ENCODE data around the gene SKA1.

SKA1 gene

DNA sequence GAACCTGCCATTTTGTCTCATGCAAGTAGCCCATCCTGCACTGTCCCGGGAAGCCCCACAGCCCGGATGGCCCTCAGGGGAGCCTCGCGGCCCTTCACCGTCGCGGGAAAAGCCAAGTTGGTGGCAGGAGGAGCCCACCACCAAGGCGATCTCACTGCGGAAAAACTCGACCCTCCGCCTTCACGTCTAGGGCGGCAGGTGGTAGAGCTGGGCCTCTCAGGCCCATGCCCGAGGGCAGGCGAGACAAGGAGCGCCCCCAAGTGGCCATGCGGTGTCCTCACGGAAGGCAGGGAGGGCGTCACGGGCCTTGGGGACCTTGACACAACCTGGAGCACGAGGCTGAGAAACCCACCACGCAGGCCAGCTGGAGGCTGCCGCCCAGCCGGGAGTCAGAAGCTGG is 34.8 kb upstream of the SKA1 start:
- Histone ChIP-seq H3K4me1 (ENCODE audit: control insufficient read depth, insufficient read depth, low read length) (no peaks in the 10 kb centered on the region), H3K4me3 (ENCODE audit: low read depth, low read length) (no peak overlapping the region), H3K27ac (ENCODE audit: extremely low read depth, low read depth, low read length) (no peak overlapping the region), H3K36me3 (ENCODE audit: control insufficient read depth in 2 of 2, insufficient read depth in 1 of 2, low read length in 2 of 2) (no peaks in the 10 kb centered on the region), H3K9me3 (ENCODE audit: control insufficient read depth, insufficient read depth, low read depth, low read length) (no peaks in the 10 kb centered on the region)
- ChIA-PET POLR2A (no interaction called here), CTCF (interaction anchor here (1.1 to 1.5 kb wide), 2 partner anchors 16 to 17 kb away, joined by 3 to 4 read pairs; no protein-coding TSS in a partner anchor)
- TF ChIP-seq, protein P1, sequence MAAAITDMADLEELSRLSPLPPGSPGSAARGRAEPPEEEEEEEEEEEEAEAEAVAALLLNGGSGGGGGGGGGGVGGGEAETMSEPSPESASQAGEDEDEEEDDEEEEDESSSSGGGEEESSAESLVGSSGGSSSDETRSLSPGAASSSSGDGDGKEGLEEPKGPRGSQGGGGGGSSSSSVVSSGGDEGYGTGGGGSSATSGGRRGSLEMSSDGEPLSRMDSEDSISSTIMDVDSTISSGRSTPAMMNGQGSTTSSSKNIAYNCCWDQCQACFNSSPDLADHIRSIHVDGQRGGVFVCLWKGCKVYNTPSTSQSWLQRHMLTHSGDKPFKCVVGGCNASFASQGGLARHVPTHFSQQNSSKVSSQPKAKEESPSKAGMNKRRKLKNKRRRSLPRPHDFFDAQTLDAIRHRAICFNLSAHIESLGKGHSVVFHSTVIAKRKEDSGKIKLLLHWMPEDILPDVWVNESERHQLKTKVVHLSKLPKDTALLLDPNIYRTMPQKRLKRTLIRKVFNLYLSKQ (tag by site-specific recombination; IDR thresholded peaks at IDR 0.05; ENCODE audit: borderline replicate concordance) = no peak
- TF ChIP-seq ZNF555 (tag by site-specific recombination; conservative IDR thresholded peaks at IDR 0.05) = no peak
- TF ChIP-seq, protein P2, sequence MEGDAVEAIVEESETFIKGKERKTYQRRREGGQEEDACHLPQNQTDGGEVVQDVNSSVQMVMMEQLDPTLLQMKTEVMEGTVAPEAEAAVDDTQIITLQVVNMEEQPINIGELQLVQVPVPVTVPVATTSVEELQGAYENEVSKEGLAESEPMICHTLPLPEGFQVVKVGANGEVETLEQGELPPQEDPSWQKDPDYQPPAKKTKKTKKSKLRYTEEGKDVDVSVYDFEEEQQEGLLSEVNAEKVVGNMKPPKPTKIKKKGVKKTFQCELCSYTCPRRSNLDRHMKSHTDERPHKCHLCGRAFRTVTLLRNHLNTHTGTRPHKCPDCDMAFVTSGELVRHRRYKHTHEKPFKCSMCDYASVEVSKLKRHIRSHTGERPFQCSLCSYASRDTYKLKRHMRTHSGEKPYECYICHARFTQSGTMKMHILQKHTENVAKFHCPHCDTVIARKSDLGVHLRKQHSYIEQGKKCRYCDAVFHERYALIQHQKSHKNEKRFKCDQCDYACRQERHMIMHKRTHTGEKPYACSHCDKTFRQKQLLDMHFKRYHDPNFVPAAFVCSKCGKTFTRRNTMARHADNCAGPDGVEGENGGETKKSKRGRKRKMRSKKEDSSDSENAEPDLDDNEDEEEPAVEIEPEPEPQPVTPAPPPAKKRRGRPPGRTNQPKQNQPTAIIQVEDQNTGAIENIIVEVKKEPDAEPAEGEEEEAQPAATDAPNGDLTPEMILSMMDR (tag by site-specific recombination; IDR thresholded peaks at IDR 0.05) = peak; percentile 49
- no peak for TF ChIP-seq SP2 (tag by site-specific recombination; IDR thresholded peaks at IDR 0.05)
- no peak for TF ChIP-seq ZNF791 (tag by site-specific recombination; IDR thresholded peaks at IDR 0.05)
- no peak for TF ChIP-seq ZNF302 (tag by site-specific recombination; IDR thresholded peaks at IDR 0.05; ENCODE audit: low read depth)

DNA sequence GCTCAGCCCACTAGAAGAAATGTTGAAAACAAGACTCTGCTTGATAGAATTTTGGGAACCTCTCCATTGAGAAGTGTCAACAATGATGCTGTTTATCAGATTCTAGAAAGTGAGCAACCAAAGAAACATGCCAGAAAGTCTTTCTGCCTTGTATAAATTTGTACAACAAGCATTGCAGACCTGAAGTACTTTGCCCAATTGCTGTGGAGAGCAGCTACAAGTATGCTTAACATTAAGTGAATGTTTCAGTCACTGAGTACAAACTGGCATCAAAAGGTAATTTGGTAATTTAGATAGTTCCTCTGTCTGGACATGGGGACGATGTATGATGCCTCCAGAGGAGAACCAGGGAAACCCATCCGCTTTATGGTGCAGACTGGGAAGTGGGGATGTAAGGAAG is 33.4 kb upstream of the SKA1 start:
- ChIA-PET POLR2A (no interaction called here), CTCF (no interaction called here)
- H3K4me3 ChIP-seq (ENCODE audit: low read depth, low read length) = no peak overlapping the region
- H3K27ac ChIP-seq (ENCODE audit: extremely low read depth, low read depth, low read length) = no peak overlapping the region
- H3K36me3 ChIP-seq (ENCODE audit: control insufficient read depth in 2 of 2, insufficient read depth in 1 of 2, low read length in 2 of 2) = no peaks in the 10 kb centered on the region
- H3K4me1 ChIP-seq (ENCODE audit: control insufficient read depth, insufficient read depth, low read length) = no peaks in the 10 kb centered on the region
- no peaks in the 10 kb centered on the region for H3K9me3 ChIP-seq (ENCODE audit: control insufficient read depth, insufficient read depth, low read depth, low read length)
- TF ChIP-seq ZNF112 (tag by site-specific recombination; IDR thresholded peaks at IDR 0.05) (no peak), GLIS1 (tag by site-specific recombination; IDR thresholded peaks at IDR 0.05) (no peak)
- TF ChIP-seq, protein P3, sequence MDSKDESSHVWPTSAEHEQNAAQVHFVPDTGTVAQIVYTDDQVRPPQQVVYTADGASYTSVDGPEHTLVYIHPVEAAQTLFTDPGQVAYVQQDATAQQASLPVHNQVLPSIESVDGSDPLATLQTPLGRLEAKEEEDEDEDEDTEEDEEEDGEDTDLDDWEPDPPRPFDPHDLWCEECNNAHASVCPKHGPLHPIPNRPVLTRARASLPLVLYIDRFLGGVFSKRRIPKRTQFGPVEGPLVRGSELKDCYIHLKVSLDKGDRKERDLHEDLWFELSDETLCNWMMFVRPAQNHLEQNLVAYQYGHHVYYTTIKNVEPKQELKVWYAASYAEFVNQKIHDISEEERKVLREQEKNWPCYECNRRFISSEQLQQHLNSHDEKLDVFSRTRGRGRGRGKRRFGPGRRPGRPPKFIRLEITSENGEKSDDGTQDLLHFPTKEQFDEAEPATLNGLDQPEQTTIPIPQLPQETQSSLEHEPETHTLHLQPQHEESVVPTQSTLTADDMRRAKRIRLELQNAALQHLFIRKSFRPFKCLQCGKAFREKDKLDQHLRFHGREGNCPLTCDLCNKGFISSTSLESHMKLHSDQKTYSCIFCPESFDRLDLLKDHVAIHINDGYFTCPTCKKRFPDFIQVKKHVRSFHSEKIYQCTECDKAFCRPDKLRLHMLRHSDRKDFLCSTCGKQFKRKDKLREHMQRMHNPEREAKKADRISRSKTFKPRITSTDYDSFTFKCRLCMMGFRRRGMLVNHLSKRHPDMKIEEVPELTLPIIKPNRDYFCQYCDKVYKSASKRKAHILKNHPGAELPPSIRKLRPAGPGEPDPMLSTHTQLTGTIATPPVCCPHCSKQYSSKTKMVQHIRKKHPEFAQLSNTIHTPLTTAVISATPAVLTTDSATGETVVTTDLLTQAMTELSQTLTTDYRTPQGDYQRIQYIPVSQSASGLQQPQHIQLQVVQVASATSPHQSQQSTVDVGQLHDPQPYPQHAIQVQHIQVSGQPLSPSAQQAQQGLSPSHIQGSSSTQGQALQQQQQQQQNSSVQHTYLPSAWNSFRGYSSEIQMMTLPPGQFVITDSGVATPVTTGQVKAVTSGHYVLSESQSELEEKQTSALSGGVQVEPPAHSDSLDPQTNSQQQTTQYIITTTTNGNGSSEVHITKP (tag by site-specific recombination; IDR thresholded peaks at IDR 0.05) = no peak
- TF ChIP-seq, protein P4, sequence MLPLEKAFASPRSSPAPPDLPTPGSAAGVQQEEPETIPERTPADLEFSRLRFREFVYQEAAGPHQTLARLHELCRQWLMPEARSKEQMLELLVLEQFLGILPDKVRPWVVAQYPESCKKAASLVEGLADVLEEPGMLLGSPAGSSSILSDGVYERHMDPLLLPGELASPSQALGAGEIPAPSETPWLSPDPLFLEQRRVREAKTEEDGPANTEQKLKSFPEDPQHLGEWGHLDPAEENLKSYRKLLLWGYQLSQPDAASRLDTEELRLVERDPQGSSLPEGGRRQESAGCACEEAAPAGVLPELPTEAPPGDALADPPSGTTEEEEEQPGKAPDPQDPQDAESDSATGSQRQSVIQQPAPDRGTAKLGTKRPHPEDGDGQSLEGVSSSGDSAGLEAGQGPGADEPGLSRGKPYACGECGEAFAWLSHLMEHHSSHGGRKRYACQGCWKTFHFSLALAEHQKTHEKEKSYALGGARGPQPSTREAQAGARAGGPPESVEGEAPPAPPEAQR (tag by site-specific recombination; IDR thresholded peaks at IDR 0.05) = no peak

DNA sequence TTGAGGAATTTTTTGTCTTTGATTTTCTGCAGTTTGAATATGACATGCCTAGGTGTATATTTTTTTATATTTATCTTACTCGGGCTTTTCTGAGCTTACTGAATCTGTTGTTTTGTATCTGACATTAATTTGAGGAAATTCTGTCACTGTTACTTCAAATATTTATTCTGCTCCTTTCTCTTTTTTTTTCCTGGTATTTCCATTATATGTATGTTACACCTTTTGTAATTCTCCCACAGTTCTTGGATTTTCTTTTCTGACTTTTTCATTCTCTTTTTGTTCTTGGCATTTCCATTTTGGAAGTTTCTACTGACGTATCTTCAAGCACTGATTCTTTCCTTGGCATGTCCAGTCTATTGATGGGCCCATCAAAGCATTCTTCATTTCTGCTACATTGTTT is 24.1 kb upstream of the SKA1 start:
- ChIA-PET POLR2A (no interaction called here), CTCF (interaction anchor here (0.7 to 1.2 kb wide), 3 partner anchors 79 to 257 kb away, joined by 3 to 4 read pairs (median 4); no protein-coding TSS in a partner anchor)
- no peaks in the 10 kb centered on the region for H3K36me3 ChIP-seq (ENCODE audit: control insufficient read depth in 2 of 2, insufficient read depth in 1 of 2, low read length in 2 of 2)
- H3K9me3 ChIP-seq (ENCODE audit: control insufficient read depth, insufficient read depth, low read depth, low read length) = no peaks in the 10 kb centered on the region
- no peak overlapping the region for H3K27ac ChIP-seq (ENCODE audit: extremely low read depth, low read depth, low read length)
- no peak overlapping the region for H3K4me3 ChIP-seq (ENCODE audit: low read depth, low read length)
- H3K4me1 ChIP-seq (ENCODE audit: control insufficient read depth, insufficient read depth, low read length) = no peaks in the 10 kb centered on the region
- TF ChIP-seq, protein P5, sequence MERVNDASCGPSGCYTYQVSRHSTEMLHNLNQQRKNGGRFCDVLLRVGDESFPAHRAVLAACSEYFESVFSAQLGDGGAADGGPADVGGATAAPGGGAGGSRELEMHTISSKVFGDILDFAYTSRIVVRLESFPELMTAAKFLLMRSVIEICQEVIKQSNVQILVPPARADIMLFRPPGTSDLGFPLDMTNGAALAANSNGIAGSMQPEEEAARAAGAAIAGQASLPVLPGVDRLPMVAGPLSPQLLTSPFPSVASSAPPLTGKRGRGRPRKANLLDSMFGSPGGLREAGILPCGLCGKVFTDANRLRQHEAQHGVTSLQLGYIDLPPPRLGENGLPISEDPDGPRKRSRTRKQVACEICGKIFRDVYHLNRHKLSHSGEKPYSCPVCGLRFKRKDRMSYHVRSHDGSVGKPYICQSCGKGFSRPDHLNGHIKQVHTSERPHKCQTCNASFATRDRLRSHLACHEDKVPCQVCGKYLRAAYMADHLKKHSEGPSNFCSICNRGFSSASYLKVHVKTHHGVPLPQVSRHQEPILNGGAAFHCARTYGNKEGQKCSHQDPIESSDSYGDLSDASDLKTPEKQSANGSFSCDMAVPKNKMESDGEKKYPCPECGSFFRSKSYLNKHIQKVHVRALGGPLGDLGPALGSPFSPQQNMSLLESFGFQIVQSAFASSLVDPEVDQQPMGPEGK (tag by site-specific recombination; IDR thresholded peaks at IDR 0.05) = no peak
- TF ChIP-seq ZNF133 (tag by site-specific recombination; IDR thresholded peaks at IDR 0.05) (peak; percentile 92), GFI1B (tag by site-specific recombination; IDR thresholded peaks at IDR 0.05) (no peak), ZNF211 (tag by site-specific recombination; IDR thresholded peaks at IDR 0.05; ENCODE audit: low read depth) (no peak), ZNF529 (tag by site-specific recombination; IDR thresholded peaks at IDR 0.05; ENCODE audit: insufficient replicate concordance) (no peak)
- TF ChIP-seq, protein P6, sequence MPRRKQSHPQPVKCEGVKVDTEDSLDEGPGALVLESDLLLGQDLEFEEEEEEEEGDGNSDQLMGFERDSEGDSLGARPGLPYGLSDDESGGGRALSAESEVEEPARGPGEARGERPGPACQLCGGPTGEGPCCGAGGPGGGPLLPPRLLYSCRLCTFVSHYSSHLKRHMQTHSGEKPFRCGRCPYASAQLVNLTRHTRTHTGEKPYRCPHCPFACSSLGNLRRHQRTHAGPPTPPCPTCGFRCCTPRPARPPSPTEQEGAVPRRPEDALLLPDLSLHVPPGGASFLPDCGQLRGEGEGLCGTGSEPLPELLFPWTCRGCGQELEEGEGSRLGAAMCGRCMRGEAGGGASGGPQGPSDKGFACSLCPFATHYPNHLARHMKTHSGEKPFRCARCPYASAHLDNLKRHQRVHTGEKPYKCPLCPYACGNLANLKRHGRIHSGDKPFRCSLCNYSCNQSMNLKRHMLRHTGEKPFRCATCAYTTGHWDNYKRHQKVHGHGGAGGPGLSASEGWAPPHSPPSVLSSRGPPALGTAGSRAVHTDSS (tag by site-specific recombination; IDR thresholded peaks at IDR 0.05) = no peak

All from HEK293 (cell line).